OCI-LY3 (cell line): ENCODE measurements around the gene ANKIB1.

ENCODE experiments used
- H2AFZ ChIP-seq: fragments of 200-600, 300-600 bp; shearing (Covaris generic); 2 replicates; pipeline ENCODE4 v1.6.0; 2014; ENCODE audit warnings: antibody characterized with exemption, low read depth, low read length
- H3K27ac ChIP-seq: fragments of 200-600, 300-600 bp; sonication (generic); 2 replicates; pipeline ENCODE4 v1.5.1; 2014; ENCODE audit warnings: mild to moderate bottlenecking, low read length, moderate library complexity, mixed read lengths
- H3K27me3 ChIP-seq: fragments of 200-600, 300-600 bp; sonication (generic); 2 replicates; pipeline ENCODE4 v1.6.1; 2014; ENCODE audit warnings: low read depth, low read length, mixed read lengths
- H3K36me3 ChIP-seq: fragments of 200-600, 300-600 bp; sonication (generic); replicated peaks from 2 replicates; pipeline ENCODE3; 2014; ENCODE audit warnings: low read depth, low read length, mixed read lengths
- H3K4me1 ChIP-seq: fragments of 300-600, 200-600 bp; sonication (generic); 2 replicates; pipeline ENCODE4 v1.6.1; 2014; ENCODE audit warnings: low read length, mixed read lengths
- H3K4me2 ChIP-seq: fragments of 200-600, 300-600 bp; sonication (generic); 2 replicates; pipeline ENCODE4 v1.6.1; 2014; ENCODE audit warnings: low read length, mixed read lengths
- H3K4me3 ChIP-seq: fragments of 300-600, 200-600 bp; sonication (generic); 2 replicates; pipeline ENCODE4 v1.5.1; 2014; ENCODE audit warnings: antibody characterized with exemption, mild to moderate bottlenecking, low read length, moderate library complexity
- H3K79me2 ChIP-seq: fragments of 300-600, 200-600 bp; shearing (Covaris generic); 2 replicates; pipeline ENCODE4 v1.6.1; 2014; ENCODE audit warnings: mild to moderate bottlenecking, low read length, mixed read lengths
- H3K9ac ChIP-seq: fragments of 300-600, 200-600 bp; shearing (Covaris generic); 2 replicates; pipeline ENCODE4 v1.6.0; 2014; ENCODE audit warnings: mild to moderate bottlenecking, low read length, moderate library complexity
- H3K9me3 ChIP-seq: fragments of 200-600, 300-600 bp; shearing (Covaris generic); 2 replicates; pipeline ENCODE4 v1.6.1; 2014; ENCODE audit warnings: low read length, mixed read lengths; ENCODE audit not compliant: insufficient read depth
- H4K20me1 ChIP-seq: fragments of 200-600, 300-600 bp; sonication (generic); 2 replicates; pipeline ENCODE4 v1.6.1; 2016; ENCODE audit warnings: low read length, mixed read lengths; ENCODE audit not compliant: insufficient read depth
- EZH2phosphoT487 ChIP-seq: fragments of 200-600 bp; shearing (Covaris generic); IDR thresholded peaks from 2 replicates; pipeline ENCODE4 v1.6.1; 2018; ENCODE audit warnings: antibody characterized with exemption, mixed run types, low read depth
- TF ChIP-seq, protein P1 (sequence below): fragments of 200-600, 300-600 bp; sonication (generic); IDR thresholded peaks from 2 replicates; pipeline ENCODE4 v1.5.1; 2014; ENCODE audit warnings: antibody characterized with exemption, low read length, low read depth

The ANKIB1 gene

DNA sequence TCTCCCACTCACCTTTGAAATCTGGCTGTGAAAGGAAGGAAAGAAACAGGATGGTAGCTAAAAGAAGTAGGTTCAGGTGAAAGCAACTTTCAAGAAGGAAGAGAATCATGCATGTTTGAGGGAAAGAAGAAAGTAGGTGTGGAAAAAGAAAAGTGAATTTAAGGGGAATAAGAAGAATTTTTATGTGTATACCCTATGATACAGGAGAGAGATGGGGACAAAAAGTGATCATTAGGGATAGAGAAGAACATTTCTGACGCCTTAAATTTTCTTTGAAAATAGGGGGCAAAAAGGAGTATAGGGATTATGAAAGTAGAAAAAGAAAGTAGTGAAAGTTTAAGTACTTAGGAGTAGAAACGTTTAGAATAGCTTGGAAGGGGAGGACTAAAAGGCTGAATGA lies 15.2 kb upstream of the ANKIB1 start:
- Histone ChIP-seq H3K36me3 (peaks cover 44% of the 10 kb centered on the region), H3K9me3 (no peaks in the 10 kb centered on the region)
- TF ChIP-seq, protein P1, sequence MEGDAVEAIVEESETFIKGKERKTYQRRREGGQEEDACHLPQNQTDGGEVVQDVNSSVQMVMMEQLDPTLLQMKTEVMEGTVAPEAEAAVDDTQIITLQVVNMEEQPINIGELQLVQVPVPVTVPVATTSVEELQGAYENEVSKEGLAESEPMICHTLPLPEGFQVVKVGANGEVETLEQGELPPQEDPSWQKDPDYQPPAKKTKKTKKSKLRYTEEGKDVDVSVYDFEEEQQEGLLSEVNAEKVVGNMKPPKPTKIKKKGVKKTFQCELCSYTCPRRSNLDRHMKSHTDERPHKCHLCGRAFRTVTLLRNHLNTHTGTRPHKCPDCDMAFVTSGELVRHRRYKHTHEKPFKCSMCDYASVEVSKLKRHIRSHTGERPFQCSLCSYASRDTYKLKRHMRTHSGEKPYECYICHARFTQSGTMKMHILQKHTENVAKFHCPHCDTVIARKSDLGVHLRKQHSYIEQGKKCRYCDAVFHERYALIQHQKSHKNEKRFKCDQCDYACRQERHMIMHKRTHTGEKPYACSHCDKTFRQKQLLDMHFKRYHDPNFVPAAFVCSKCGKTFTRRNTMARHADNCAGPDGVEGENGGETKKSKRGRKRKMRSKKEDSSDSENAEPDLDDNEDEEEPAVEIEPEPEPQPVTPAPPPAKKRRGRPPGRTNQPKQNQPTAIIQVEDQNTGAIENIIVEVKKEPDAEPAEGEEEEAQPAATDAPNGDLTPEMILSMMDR: no peak
- no peak for TF ChIP-seq EZH2phosphoT487

DNA sequence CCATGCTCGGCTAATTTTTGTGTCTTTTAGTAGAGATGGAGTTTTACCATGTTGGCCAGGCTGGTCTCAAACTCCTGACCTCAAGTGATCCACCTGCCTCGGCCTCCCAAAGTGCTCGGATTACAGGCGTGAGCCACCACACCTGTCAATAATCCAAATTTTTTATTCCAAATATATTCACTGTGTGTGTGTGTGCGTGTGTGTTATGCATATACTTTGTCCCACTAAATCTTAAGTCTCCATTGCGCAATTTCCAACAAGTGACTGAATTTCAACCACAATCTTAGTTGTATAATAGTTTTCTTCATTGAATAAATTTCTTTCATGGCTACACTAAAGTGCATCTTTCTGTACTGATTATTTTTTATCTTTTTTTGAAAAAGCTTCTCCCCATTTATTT lies 2.8 kb upstream of the ANKIB1 start:
- Histone ChIP-seq H3K4me2 (no peak overlapping the region), H3K36me3 (peaks cover 17% of the 10 kb centered on the region), H3K4me1 (peaks cover 22% of the 10 kb centered on the region), H3K9ac (no peak overlapping the region), H2AFZ (no peak overlapping the region), H3K27me3 (no peaks in the 10 kb centered on the region), H3K27ac (no peak overlapping the region), H4K20me1 (peaks cover 12% of the 10 kb centered on the region; the same call in 1 of the 2 replicates), H3K9me3 (no peaks in the 10 kb centered on the region), H3K79me2 (peaks cover 52% of the 10 kb centered on the region), H3K4me3 (no peak overlapping the region)
- TF ChIP-seq, protein P1: no peak
- no peak for TF ChIP-seq EZH2phosphoT487

More for the DNA sequence above, 15.2 kb upstream of the ANKIB1 start:
- Histone ChIP-seq H3K4me1 (no peaks in the 10 kb centered on the region), H3K9ac (no peak overlapping the region), H3K4me2 (no peak overlapping the region), H3K79me2 (no peaks in the 10 kb centered on the region), H4K20me1 (no peaks in the 10 kb centered on the region), H3K27ac (no peak overlapping the region), H3K27me3 (no peaks in the 10 kb centered on the region), H3K4me3 (no peak overlapping the region), H2AFZ (no peak overlapping the region)

DNA sequence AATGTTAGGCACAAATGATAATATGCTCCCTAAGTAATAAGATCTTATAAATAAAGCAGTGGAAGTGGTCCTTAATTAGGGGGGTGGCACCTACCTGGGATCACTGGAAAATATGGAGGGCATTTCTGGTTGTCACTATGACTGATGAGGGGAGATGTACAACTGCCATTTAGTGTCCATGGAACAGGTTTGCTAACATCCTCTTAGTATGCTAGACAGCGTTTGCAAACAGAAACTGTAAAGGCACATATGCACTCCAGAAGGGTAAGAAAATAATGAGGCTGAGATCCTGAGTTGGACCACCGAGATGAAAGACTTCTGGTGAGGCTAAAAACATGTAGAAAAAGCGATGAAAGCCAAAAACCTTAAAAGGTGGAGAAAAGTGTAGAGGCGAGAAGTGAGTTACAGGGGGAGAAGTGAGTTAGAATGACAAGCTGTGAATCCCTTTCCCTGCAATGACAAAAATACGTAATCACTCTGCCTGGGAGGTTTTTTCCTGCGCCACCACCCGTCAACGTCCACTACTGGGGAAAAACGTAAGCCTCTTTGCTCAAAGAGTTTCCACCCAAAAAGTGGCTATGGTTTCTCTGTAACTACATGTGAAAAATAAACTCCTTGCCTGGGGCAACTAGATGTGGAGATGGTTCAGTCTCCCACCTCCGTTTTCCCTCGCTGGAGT lies 827 bp upstream of the ANKIB1 start:
- Histone ChIP-seq H3K79me2 (peaks cover 65% of the 10 kb centered on the region), H4K20me1 (peaks cover 15% of the 10 kb centered on the region; the same call in 1 of the 2 replicates), H3K4me1 (peaks cover 28% of the 10 kb centered on the region), H3K4me3 (peak overlapping the region; percentile 97), H3K9me3 (no peaks in the 10 kb centered on the region), H3K27me3 (no peaks in the 10 kb centered on the region), H3K4me2 (peak overlapping the region; percentile 90), H2AFZ (peak overlapping the region; percentile 77), H3K9ac (peak overlapping the region; percentile 83), H3K36me3 (peaks cover 12% of the 10 kb centered on the region), H3K27ac (peak overlapping the region; percentile 70)
- TF ChIP-seq, protein P1: no peak
- TF ChIP-seq EZH2phosphoT487: no peak

DNA sequence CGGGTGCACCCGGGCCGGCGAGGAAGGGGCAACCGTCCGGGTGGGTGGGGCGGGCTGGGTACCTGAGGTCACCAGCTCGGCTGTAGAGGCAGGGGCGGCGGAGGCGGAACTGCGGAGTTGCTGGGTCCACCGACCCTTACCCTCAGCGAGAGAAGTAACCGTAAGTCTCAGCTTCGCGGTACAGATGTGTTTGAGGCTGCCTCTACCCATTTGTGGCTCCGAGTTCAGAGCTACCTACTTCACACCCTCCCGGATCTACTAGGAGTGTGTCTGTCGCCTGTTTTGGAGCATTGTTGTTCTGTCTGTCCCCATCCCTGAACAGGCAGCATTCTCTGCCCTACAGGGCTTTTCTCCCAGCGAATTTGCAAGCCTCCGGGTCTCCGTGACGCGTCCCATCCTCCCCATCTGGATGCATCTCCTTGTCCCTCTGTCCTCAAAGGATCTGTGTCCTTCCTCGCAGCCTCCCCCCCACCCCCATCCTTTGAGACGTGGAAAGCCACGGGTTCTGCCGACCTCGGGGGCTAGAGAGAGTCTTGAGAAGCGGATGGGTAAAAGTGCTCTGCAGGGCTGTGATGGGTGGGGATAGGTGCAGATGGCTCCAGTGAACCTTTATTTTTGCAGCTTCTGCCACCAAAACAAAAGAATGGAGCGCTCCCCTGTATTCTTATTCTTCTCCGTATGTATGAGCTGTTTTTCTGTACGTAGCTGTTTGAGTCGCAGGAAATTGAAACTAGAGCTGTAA lies 757 bp downstream of the ANKIB1 start:
- Histone ChIP-seq H3K36me3 (peaks cover 2% of the 10 kb centered on the region), H3K4me3 (peak overlapping the region; percentile 97), H3K27me3 (no peaks in the 10 kb centered on the region), H4K20me1 (peaks cover 16% of the 10 kb centered on the region), H3K9me3 (no peaks in the 10 kb centered on the region), H3K9ac (peak overlapping the region; percentile 83), H2AFZ (peak overlapping the region; percentile 77), H3K27ac (peak overlapping the region; percentile 70), H3K79me2 (peaks cover 77% of the 10 kb centered on the region), H3K4me1 (peaks cover 28% of the 10 kb centered on the region), H3K4me2 (peak overlapping the region; percentile 90)
- TF ChIP-seq EZH2phosphoT487: no peak
